NB4 (cell line): Measurements from ENCODE around the gene CNTN6.

Source experiments
- POLR2A ChIP-seq: IDR thresholded peaks from 2 replicates; pipeline ENCODE4 v1.6.1; 2011; ENCODE audit warnings: mild to moderate bottlenecking; ENCODE audit not compliant: insufficient read length; ENCODE audit errors: extremely low read depth
- TF ChIP-seq, protein P1 (sequence below): IDR thresholded peaks from one replicate; pipeline ENCODE4 v1.5.1; 2012; ENCODE audit warnings: low read depth, low read length
- TF ChIP-seq, protein P2 (sequence below): IDR thresholded peaks from 2 replicates; pipeline ENCODE4 v1.6.1; 2011; ENCODE audit warnings: low read depth, low read length

DNA sequence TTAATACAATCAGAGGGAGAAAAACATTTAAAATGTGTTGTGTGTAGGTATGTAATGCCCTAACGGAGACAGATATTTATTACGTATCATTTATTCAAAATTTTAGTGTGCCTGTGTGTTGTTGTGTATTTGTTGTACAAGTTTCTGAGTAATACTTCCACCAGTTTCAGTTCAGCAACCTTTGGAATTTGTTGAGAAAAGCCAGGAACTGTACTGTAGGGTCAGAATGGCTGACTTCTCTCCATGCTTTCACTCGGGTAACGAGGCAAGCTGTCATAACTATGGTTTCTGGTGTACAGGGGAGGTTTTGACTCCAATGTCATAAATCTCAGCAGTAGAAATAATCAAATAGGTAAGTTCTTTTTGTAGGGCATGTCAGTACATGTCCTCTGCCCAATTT lies 23.8 kb upstream of the CNTN6 start:
- TF ChIP-seq, protein P1, sequence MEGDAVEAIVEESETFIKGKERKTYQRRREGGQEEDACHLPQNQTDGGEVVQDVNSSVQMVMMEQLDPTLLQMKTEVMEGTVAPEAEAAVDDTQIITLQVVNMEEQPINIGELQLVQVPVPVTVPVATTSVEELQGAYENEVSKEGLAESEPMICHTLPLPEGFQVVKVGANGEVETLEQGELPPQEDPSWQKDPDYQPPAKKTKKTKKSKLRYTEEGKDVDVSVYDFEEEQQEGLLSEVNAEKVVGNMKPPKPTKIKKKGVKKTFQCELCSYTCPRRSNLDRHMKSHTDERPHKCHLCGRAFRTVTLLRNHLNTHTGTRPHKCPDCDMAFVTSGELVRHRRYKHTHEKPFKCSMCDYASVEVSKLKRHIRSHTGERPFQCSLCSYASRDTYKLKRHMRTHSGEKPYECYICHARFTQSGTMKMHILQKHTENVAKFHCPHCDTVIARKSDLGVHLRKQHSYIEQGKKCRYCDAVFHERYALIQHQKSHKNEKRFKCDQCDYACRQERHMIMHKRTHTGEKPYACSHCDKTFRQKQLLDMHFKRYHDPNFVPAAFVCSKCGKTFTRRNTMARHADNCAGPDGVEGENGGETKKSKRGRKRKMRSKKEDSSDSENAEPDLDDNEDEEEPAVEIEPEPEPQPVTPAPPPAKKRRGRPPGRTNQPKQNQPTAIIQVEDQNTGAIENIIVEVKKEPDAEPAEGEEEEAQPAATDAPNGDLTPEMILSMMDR = no peak
- TF ChIP-seq, protein P2, sequence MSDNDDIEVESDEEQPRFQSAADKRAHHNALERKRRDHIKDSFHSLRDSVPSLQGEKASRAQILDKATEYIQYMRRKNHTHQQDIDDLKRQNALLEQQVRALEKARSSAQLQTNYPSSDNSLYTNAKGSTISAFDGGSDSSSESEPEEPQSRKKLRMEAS = no peak
- TF ChIP-seq POLR2A = no peak
